C4-2B (cell line): ENCODE results near the gene ENPP7.

Experiments
- ZFX ChIP-seq: fragments of 450-650 bp; IDR thresholded peaks from 2 replicates; pipeline ENCODE4 v1.6.1; 2017
- TF ChIP-seq, protein P1 (sequence below): fragments of 450-650 bp; conservative IDR thresholded peaks from 2 replicates; pipeline ENCODE4 v1.5.1; 2017; ENCODE audit warnings: mild to moderate bottlenecking

DNA sequence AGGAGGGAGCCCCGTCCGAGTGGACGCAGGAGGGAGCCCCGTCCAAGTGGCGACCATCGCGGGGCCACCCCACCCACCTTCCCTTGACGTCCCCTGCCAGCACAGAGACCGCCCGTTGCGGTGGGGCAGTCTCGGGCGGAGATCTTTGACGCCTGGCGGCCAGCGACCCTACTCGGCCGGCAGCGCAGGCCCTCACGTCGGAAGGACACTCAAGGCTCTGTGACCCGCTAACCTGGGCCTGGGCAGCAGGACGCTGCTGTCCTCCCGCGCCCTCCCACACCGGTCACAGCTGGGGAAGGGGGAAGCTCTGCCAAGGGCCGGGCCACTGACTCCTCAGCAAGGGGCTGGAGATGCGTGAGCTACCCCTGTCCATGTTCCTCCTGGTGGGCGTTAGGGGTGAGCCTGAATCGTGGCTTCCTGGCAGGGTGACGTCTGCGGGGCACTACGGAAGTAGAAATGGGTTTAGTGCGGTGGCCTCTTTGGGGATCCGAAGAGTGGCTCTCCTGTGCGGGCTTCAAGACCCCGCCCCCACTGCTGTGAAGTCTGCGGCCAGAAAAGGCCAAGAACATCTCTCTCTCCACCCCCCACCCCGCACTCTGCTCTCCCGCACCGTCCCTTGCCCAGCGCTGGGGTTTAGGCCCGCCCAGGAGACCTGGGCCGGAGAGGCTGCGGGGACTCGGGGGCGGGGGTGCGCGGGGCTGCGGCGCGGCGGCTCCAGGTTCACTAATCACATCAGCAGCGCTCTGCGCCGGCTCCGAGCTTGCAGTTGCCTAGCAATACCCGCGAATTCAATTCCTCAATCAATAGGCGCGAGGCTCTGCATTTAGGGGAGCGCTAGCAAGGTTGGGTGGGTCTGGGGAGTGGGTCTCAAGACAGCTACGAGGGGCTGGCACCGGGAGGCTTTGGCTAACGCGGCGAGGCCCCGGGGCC lies 60.3 kb downstream of the ENPP7 start:
- TF ChIP-seq, protein P1, sequence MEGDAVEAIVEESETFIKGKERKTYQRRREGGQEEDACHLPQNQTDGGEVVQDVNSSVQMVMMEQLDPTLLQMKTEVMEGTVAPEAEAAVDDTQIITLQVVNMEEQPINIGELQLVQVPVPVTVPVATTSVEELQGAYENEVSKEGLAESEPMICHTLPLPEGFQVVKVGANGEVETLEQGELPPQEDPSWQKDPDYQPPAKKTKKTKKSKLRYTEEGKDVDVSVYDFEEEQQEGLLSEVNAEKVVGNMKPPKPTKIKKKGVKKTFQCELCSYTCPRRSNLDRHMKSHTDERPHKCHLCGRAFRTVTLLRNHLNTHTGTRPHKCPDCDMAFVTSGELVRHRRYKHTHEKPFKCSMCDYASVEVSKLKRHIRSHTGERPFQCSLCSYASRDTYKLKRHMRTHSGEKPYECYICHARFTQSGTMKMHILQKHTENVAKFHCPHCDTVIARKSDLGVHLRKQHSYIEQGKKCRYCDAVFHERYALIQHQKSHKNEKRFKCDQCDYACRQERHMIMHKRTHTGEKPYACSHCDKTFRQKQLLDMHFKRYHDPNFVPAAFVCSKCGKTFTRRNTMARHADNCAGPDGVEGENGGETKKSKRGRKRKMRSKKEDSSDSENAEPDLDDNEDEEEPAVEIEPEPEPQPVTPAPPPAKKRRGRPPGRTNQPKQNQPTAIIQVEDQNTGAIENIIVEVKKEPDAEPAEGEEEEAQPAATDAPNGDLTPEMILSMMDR, result no peak
- no peak for TF ChIP-seq ZFX
